Measurements from ENCODE around the gene DGCR2. TPM values are rescaled to one million over a fixed set of nuclear protein-coding genes. Genes with fewer than 3 reads are reported as not detected.
"Not testable (repeated sequence)": the region's sequence is repeated elsewhere in the genome, so short reads cannot be mapped to it uniquely, and the experiment has no call there.

Gene DGCR2
- total RNA-seq, 1 donor = 43.4 TPM

DNA sequence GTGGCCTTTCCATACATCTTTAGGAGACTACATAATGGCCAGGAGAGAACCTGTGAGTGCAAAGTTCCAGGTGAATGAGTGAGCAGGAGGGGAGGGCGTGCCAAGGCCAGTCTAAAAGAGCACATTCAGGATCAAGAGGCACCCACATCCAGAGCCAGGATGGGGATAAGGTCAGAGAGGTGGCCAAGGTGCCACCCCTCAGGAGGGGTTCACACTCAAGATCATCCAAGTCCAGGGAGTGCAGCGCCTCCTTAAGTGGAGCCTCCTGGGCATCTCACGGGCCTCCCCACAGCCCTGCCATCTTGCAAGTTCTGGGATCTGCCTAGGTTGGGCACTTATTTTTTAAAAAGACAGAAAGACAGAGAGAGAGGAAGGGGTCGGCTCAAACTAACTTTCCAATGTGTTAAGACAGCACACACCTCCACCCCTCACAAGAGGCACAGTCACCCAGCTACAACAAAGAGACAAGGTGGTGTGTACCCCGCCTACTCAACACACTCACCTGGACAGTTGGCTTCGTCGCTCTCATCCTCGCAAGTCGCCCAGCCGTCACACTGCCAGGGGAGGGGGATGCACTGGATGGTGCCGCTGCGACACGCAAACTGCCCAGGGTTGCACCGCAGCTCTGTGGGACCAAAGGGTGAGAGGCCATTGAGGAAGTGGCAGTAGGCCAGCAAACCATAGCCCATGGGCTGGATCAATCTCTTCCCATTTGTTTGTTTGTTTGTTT, 33.2 kb downstream of the DGCR2 start:
- no peak for TF ChIP-seq CTCF (IDR thresholded peaks at IDR 0.05; ENCODE audit: extremely low read depth, low read depth, low read length)
- peaks cover 35% of the 10 kb centered on the region for H3K79me2 ChIP-seq (ENCODE audit: insufficient read depth, low read length)
- peaks cover 46% of the 10 kb centered on the region for H4K20me1 ChIP-seq (ENCODE audit: insufficient read depth, low read length)

GRCh38 chr22:19086896-19087295, 35.3 kb downstream of the DGCR2 start:
- peak; percentile 96 for DNase-seq (ENCODE audit: insufficient read length, low spot score, missing footprints)
- H4K20me1 ChIP-seq (ENCODE audit: insufficient read depth, low read length) = peaks cover 46% of the 10 kb centered on the region
- H3K27me3 ChIP-seq (ENCODE audit: insufficient read depth, low read length) = no peaks in the 10 kb centered on the region
- H2AFZ ChIP-seq (ENCODE audit: low read length) = no peak overlapping the region
- TF ChIP-seq CTCF (IDR thresholded peaks at IDR 0.05; ENCODE audit: extremely low read depth, low read depth, low read length) = no peak
- H3K4me1 ChIP-seq (ENCODE audit: insufficient read depth, low read length) = peaks cover 16% of the 10 kb centered on the region
- peak overlapping the region; percentile 5 for H3K4me2 ChIP-seq (ENCODE audit: insufficient read depth, low read length)
- no peaks in the 10 kb centered on the region for H3K9me3 ChIP-seq (ENCODE audit: low read depth, low read length)
- H3K36me3 ChIP-seq (ENCODE audit: insufficient read depth, low read length) = no peaks in the 10 kb centered on the region
- H3K27ac ChIP-seq (ENCODE audit: low read depth, low read length) = peak overlapping the region; percentile 43
- no peak overlapping the region for H3K4me3 ChIP-seq (ENCODE audit: insufficient read depth, low read length)
- peaks cover 25% of the 10 kb centered on the region for H3K79me2 ChIP-seq (ENCODE audit: insufficient read depth, low read length)

More for the DNA sequence above, 33.2 kb downstream of the DGCR2 start:
- Histone ChIP-seq H3K9me3 (ENCODE audit: low read depth, low read length) (no peaks in the 10 kb centered on the region), H2AFZ (ENCODE audit: low read length) (no peak overlapping the region), H3K4me1 (ENCODE audit: insufficient read depth, low read length) (peaks cover 16% of the 10 kb centered on the region), H3K36me3 (ENCODE audit: insufficient read depth, low read length) (no peaks in the 10 kb centered on the region), H3K4me3 (ENCODE audit: insufficient read depth, low read length) (no peak overlapping the region), H3K4me2 (ENCODE audit: insufficient read depth, low read length) (no peak overlapping the region), H3K27ac (ENCODE audit: low read depth, low read length) (no peak overlapping the region), H3K27me3 (ENCODE audit: insufficient read depth, low read length) (no peaks in the 10 kb centered on the region)
- DNase-seq (ENCODE audit: insufficient read length, low spot score, missing footprints) = no peak

DNA sequence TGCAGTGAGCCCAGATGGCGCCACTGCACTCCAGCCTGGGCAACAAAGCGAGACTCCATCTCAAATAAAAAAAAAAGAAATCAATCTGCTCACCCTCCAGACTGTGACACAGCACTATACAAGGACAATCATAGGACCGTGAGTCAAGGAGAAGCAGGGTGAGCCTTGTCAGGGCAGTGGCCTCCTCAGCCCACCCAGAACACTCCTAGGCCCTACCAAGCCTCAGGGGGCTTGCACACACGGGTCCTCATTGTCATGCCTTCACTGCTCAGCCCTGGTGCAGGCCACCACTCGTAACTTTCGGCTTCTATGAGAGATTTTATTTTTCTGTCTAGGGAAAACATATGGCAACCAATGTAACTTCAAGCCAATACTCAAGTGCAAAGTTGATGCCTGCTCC, 35.8 kb downstream of the DGCR2 start:
- peak overlapping the region; percentile 43 for H3K27ac ChIP-seq (ENCODE audit: low read depth, low read length)
- peaks cover 42% of the 10 kb centered on the region for H4K20me1 ChIP-seq (ENCODE audit: insufficient read depth, low read length)
- no peak for TF ChIP-seq CTCF (IDR thresholded peaks at IDR 0.05; ENCODE audit: extremely low read depth, low read depth, low read length)
- peak overlapping the region; percentile 5 for H3K4me2 ChIP-seq (ENCODE audit: insufficient read depth, low read length)
- no peak for DNase-seq (ENCODE audit: insufficient read length, low spot score, missing footprints)
- H3K9me3 ChIP-seq (ENCODE audit: low read depth, low read length) = no peaks in the 10 kb centered on the region
- H2AFZ ChIP-seq (ENCODE audit: low read length) = no peak overlapping the region
- H3K79me2 ChIP-seq (ENCODE audit: insufficient read depth, low read length) = peaks cover 22% of the 10 kb centered on the region
- H3K4me3 ChIP-seq (ENCODE audit: insufficient read depth, low read length) = no peak overlapping the region
- H3K27me3 ChIP-seq (ENCODE audit: insufficient read depth, low read length) = no peaks in the 10 kb centered on the region
- H3K4me1 ChIP-seq (ENCODE audit: insufficient read depth, low read length) = peaks cover 16% of the 10 kb centered on the region
- no peaks in the 10 kb centered on the region for H3K36me3 ChIP-seq (ENCODE audit: insufficient read depth, low read length)

- no peak overlapping the region for H3K27ac ChIP-seq (ENCODE audit: low read depth, low read length)
- DNase-seq (ENCODE audit: insufficient read length, low spot score, missing footprints) = peak; percentile 93
- no peak overlapping the region for H3K4me2 ChIP-seq (ENCODE audit: insufficient read depth, low read length)
These were observed 36.9 kb downstream of the DGCR2 start for GRCh38 chr22:19085233-19085718.

GRCh38 chr22:19084586-19084985, 37.6 kb downstream of the DGCR2 start:
- not testable (repeated sequence) for H3K9me3 ChIP-seq (ENCODE audit: low read depth, low read length); H3K4me2 ChIP-seq (ENCODE audit: insufficient read depth, low read length); H2AFZ ChIP-seq (ENCODE audit: low read length); H3K36me3 ChIP-seq (ENCODE audit: insufficient read depth, low read length); H3K27ac ChIP-seq (ENCODE audit: low read depth, low read length); H3K4me3 ChIP-seq (ENCODE audit: insufficient read depth, low read length); DNase-seq (ENCODE audit: insufficient read length, low spot score, missing footprints); H3K79me2 ChIP-seq (ENCODE audit: insufficient read depth, low read length); H3K27me3 ChIP-seq (ENCODE audit: insufficient read depth, low read length)
- Histone ChIP-seq H4K20me1 (ENCODE audit: insufficient read depth, low read length) (peaks cover 34% of the 10 kb centered on the region), H3K4me1 (ENCODE audit: insufficient read depth, low read length) (peaks cover 16% of the 10 kb centered on the region)

More at GRCh38 chr22:19085233-19085718, 36.9 kb downstream of the DGCR2 start:
- Histone ChIP-seq H2AFZ (ENCODE audit: low read length) (no peak overlapping the region), H3K79me2 (ENCODE audit: insufficient read depth, low read length) (peaks cover 12% of the 10 kb centered on the region), H3K4me3 (ENCODE audit: insufficient read depth, low read length) (no peak overlapping the region), H3K9me3 (ENCODE audit: low read depth, low read length) (no peaks in the 10 kb centered on the region), H3K27me3 (ENCODE audit: insufficient read depth, low read length) (no peaks in the 10 kb centered on the region), H3K4me1 (ENCODE audit: insufficient read depth, low read length) (peaks cover 16% of the 10 kb centered on the region), H4K20me1 (ENCODE audit: insufficient read depth, low read length) (peaks cover 37% of the 10 kb centered on the region), H3K36me3 (ENCODE audit: insufficient read depth, low read length) (no peaks in the 10 kb centered on the region)
- peak; percentile 55 for TF ChIP-seq CTCF (IDR thresholded peaks at IDR 0.05; ENCODE audit: extremely low read depth, low read depth, low read length)

DNA sequence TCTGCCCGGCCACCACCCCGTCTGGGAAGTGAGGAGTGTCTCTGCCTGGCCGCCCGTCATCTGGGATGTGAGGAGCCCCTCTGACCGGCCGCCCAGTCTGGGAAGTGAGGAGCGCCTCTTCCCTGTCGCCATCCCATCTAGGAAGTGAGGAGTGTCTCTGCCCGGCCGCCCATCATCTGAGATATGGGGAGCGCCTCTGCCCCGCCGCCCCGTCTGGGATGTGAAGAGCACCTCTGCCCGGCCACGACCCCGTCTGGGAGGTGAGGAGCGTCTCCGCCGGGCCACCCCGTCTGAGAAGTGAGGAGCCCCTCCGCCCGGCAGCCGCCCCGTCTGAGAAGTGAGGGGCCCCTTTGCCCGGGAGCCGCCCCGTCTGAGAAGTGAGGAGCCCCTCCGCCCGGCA, 38.1 kb downstream of the DGCR2 start:
- not testable (repeated sequence) for H3K9me3 ChIP-seq (ENCODE audit: low read depth, low read length); H2AFZ ChIP-seq (ENCODE audit: low read length); H3K27me3 ChIP-seq (ENCODE audit: insufficient read depth, low read length); H3K79me2 ChIP-seq (ENCODE audit: insufficient read depth, low read length); H3K4me3 ChIP-seq (ENCODE audit: insufficient read depth, low read length); H3K36me3 ChIP-seq (ENCODE audit: insufficient read depth, low read length); H3K4me2 ChIP-seq (ENCODE audit: insufficient read depth, low read length); DNase-seq (ENCODE audit: insufficient read length, low spot score, missing footprints); H3K27ac ChIP-seq (ENCODE audit: low read depth, low read length)
- Histone ChIP-seq H3K4me1 (ENCODE audit: insufficient read depth, low read length) (peaks cover 16% of the 10 kb centered on the region), H4K20me1 (ENCODE audit: insufficient read depth, low read length) (peaks cover 34% of the 10 kb centered on the region)
